GM12878 (cell line): ENCODE data around the gene CHMP4A.

Experiments
- CHD2 ChIP-seq: IDR thresholded peaks from 2 replicates; pipeline ENCODE4 v1.6.1; 2011; ENCODE audit warnings: low read depth, low read length, improper control_type of control experiment, borderline replicate concordance
- EZH2 ChIP-seq: IDR thresholded peaks from 2 replicates; pipeline ENCODE4 v1.6.1; 2012; ENCODE audit warnings: low read depth, mild to moderate bottlenecking, control low read depth, inconsistent platforms, low read length, borderline replicate concordance; ENCODE audit not compliant: control insufficient read depth
- FOS ChIP-seq: IDR thresholded peaks from 3 replicates; pipeline ENCODE4 v1.6.1; 2011; ENCODE audit warnings: borderline replicate concordance; ENCODE audit not compliant: insufficient read length; ENCODE audit errors: extremely low read depth
- SMAD1 ChIP-seq: fragments of 450-650 bp; IDR thresholded peaks from 2 replicates; pipeline ENCODE4 v1.6.1; 2018; ENCODE audit warnings: mild to moderate bottlenecking, low read depth; ENCODE audit not compliant: partially characterized antibody
- SMARCA5 ChIP-seq: fragments of 450-650 bp; IDR thresholded peaks from 2 replicates; pipeline ENCODE4 v1.6.1; 2017; ENCODE audit warnings: mild to moderate bottlenecking
- SMC3 ChIP-seq: IDR thresholded peaks from 2 replicates; pipeline ENCODE4 v1.6.1; 2011; ENCODE audit warnings: low read length, improper control_type of control experiment, borderline replicate concordance
- TAF1 ChIP-seq: IDR thresholded peaks from 2 replicates; pipeline ENCODE4 v1.6.1; 2011; ENCODE audit warnings: mild to moderate bottlenecking, low read depth, low read length, borderline replicate concordance
- TF ChIP-seq, protein P1 (sequence below): fragments of 450-650 bp; IDR thresholded peaks from 2 replicates; pipeline ENCODE4 v1.6.1; 2017; ENCODE audit warnings: mild to moderate bottlenecking
- TF ChIP-seq, protein P2 (sequence below): fragments of 450-650 bp; IDR thresholded peaks from 2 replicates; pipeline ENCODE4 v1.6.1; 2016; ENCODE audit warnings: mild to moderate bottlenecking
- TF ChIP-seq, protein P3 (sequence below), 3 experiments: IDR thresholded peaks in 2 of 3; conservative IDR thresholded peaks in 1 of 3; 2 replicates each; pipeline ENCODE4 v1.5.1; 2011; ENCODE audit warnings: low read depth in 3 of 3, low read length in 3 of 3, mild to moderate bottlenecking in 3 of 3, control low read depth in 2 of 3, moderate library complexity in 2 of 3, inconsistent platforms in 1 of 3, mixed read lengths in 1 of 3; ENCODE audit not compliant: control insufficient read depth in 2 of 3, insufficient read depth in 1 of 3; ENCODE audit errors: extremely low read depth in 1 of 3

DNA sequence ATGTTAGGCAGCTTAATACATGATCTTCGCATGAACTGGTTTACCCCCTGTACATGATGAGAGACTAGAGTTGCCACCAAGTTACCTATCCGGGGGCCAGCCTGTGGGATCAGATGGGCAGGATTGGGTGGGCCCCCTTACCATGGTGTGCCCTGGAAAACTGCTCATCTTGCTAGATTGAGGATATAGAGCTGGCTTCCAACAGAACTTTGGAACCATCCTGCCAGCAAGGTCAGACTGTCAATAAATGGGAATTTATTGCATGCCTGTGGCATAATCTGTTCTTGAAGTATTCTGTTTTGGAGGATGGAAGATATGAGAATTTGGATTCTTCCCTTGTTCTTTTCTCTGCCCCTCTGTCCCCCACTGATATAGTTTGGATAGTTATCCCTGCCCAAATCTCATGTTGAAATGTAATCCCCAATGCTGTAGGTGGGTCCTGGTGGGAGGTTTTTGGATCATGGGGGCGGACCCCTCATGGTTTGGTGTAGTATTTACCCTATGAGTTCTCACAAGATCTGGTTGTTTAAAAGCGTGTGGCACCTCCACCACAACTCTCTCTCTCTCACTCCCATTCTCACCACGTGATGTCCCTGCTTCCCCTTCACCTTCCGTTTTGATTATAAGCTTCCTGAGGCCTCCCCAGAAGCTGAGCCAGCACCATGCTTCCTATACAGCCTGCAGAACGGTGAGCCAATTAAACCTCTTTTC is 14.3 kb downstream of the CHMP4A start:
- TF ChIP-seq, protein P1, sequence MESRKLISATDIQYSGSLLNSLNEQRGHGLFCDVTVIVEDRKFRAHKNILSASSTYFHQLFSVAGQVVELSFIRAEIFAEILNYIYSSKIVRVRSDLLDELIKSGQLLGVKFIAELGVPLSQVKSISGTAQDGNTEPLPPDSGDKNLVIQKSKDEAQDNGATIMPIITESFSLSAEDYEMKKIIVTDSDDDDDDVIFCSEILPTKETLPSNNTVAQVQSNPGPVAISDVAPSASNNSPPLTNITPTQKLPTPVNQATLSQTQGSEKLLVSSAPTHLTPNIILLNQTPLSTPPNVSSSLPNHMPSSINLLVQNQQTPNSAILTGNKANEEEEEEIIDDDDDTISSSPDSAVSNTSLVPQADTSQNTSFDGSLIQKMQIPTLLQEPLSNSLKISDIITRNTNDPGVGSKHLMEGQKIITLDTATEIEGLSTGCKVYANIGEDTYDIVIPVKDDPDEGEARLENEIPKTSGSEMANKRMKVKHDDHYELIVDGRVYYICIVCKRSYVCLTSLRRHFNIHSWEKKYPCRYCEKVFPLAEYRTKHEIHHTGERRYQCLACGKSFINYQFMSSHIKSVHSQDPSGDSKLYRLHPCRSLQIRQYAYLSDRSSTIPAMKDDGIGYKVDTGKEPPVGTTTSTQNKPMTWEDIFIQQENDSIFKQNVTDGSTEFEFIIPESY: no peak
- no peak for TF ChIP-seq FOS
- TF ChIP-seq, protein P2, sequence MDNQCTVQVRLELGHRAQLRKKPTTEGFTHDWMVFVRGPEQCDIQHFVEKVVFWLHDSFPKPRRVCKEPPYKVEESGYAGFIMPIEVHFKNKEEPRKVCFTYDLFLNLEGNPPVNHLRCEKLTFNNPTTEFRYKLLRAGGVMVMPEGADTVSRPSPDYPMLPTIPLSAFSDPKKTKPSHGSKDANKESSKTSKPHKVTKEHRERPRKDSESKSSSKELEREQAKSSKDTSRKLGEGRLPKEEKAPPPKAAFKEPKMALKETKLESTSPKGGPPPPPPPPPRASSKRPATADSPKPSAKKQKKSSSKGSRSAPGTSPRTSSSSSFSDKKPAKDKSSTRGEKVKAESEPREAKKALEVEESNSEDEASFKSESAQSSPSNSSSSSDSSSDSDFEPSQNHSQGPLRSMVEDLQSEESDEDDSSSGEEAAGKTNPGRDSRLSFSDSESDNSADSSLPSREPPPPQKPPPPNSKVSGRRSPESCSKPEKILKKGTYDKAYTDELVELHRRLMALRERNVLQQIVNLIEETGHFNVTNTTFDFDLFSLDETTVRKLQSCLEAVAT: 0 out of 2 replicates have a peak, but pooled peaks have one; percentile 49
- no peak for TF ChIP-seq SMARCA5
- no peak for TF ChIP-seq TAF1
- no peak for TF ChIP-seq CHD2
- no peak for TF ChIP-seq EZH2
- TF ChIP-seq, protein P3, sequence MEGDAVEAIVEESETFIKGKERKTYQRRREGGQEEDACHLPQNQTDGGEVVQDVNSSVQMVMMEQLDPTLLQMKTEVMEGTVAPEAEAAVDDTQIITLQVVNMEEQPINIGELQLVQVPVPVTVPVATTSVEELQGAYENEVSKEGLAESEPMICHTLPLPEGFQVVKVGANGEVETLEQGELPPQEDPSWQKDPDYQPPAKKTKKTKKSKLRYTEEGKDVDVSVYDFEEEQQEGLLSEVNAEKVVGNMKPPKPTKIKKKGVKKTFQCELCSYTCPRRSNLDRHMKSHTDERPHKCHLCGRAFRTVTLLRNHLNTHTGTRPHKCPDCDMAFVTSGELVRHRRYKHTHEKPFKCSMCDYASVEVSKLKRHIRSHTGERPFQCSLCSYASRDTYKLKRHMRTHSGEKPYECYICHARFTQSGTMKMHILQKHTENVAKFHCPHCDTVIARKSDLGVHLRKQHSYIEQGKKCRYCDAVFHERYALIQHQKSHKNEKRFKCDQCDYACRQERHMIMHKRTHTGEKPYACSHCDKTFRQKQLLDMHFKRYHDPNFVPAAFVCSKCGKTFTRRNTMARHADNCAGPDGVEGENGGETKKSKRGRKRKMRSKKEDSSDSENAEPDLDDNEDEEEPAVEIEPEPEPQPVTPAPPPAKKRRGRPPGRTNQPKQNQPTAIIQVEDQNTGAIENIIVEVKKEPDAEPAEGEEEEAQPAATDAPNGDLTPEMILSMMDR (IDR thresholded peaks at IDR 0.05 in 2 of 3, conservative IDR thresholded peaks at IDR 0.05 in 1 of 3; ENCODE audit: control insufficient read depth in 2 of 3, extremely low read depth in 1 of 3, insufficient read depth in 1 of 3, low read depth in 3 of 3, low read length in 3 of 3): no peak
- TF ChIP-seq SMAD1: no peak
- no peak for TF ChIP-seq SMC3
